HG02588 (cell line): ENCODE results near the gene SMG6.

ENCODE experiments used
- ATAC-seq: cut with Tn5 transposase; IDR thresholded peaks from one replicate; pipeline ENCODE4 v1.9.1; 2021; ENCODE audit warnings: mild to moderate bottlenecking, moderate library complexity; ENCODE audit not compliant: unreplicated experiment

Gene SMG6

GRCh38 chr17:2237521-2237921 is 66.1 kb downstream of the SMG6 start:
- ATAC-seq: no peak

GRCh38 chr17:2235792-2236366 is 67.7 kb downstream of the SMG6 start:
- no peak for ATAC-seq

DNA sequence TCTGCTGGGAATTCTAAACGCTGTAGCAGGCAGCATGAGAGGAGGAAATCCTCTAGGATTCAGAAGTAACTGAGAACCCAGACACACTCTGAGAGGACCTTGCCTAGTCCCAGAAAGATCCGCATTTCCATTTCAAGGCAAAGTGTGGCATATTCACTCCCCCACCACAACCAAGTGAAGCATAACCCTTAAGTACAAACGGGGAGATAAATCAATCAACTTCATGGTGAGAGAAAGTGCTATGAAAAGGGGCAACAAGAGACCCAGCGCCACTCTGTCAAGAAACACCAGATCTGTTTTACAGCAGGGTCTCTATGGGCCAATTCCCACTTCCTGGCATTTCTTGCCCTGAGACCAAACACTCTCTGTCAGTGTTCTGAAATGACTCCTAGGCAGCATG is 68.3 kb downstream of the SMG6 start:
- ATAC-seq: no peak

GRCh38 chr17:2233441-2233947 is 70.1 kb downstream of the SMG6 start:
- no peak for ATAC-seq

DNA sequence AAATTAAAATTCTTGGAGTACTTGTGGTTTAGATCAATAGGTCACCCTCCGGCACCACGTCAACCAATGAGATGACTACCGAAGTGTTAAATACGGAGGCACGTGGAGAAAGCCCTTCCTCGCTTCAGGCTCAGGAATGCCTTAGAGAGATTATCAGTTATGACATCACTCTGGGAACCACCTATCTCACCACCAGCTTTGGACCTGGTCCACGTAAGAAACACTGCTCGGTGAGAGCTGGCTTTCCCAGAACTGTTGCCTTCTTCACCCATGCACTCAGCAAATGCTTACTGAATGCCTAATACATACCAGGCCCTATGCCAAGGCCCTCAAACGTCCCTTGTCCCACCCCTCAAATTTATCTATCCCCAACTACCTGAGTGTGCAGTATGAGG is 71.3 kb downstream of the SMG6 start:
- no peak for ATAC-seq

- no peak for ATAC-seq
These were observed 72.7 kb downstream of the SMG6 start for GRCh38 chr17:2230877-2231276.

GRCh38 chr17:2227025-2227699 is 76.4 kb downstream of the SMG6 start:
- ATAC-seq: no peak

GRCh38 chr17:2223617-2223927 is 80.0 kb downstream of the SMG6 start:
- no peak for ATAC-seq

DNA sequence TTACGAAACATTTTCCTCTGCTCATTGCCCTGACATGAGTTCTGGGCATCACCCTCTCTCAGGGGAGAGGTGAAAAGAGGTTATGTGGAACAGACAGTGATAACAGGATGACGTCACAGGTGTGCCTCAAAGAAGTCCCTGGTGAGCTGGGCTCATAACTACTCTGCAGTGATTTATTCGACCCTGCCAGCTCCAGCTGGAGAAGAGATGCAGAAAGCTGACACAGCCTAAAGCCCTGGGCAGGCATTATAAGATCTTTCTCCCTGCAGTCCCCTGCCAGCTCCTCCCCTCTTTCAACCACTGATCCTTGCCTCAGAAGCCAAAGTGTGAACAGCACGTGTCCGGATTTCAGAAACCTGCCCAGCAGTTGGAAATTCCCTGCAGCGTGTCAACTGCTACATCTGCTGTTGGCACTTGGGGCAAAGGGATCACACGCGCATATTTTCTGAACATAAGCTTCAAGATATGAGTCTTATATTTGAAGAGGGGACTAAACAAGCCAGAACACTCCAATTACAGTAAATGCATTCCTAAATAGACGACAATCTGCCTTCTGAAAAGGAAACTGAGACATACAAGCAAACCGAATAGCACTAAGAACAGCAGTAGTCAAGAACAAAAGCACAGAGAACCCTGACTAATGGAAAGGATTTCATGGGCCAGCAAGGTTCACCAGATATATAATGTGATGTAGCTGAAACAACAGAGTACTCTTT is 80.5 kb downstream of the SMG6 start:
- ATAC-seq: no peak

- no peak for ATAC-seq
These were observed 81.3 kb downstream of the SMG6 start for GRCh38 chr17:2222301-2222700.

DNA sequence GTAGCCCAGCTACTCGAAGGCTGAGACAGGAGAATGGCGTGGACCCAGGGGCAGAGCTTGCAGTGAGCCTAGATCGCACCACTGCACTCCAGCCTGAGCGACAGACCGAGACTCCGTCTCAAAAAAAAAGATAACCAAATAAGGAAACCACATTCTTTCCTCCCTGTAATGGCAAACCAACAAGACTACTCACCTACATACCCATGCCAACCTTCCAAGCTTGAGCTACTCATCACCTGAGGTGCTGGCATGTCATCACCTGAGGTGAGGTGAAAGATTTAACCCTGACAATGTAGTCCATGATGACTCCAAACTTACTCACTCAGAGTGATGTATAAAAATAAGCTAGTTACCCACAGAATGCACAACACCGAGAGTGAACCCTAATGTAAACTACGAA is 85.2 kb downstream of the SMG6 start:
- no peak for ATAC-seq

GRCh38 chr17:2215616-2216364 is 87.8 kb downstream of the SMG6 start:
- peak; percentile 83 for ATAC-seq

- ATAC-seq: no peak
These were observed 88.5 kb downstream of the SMG6 start for GRCh38 chr17:2214929-2215615.

DNA sequence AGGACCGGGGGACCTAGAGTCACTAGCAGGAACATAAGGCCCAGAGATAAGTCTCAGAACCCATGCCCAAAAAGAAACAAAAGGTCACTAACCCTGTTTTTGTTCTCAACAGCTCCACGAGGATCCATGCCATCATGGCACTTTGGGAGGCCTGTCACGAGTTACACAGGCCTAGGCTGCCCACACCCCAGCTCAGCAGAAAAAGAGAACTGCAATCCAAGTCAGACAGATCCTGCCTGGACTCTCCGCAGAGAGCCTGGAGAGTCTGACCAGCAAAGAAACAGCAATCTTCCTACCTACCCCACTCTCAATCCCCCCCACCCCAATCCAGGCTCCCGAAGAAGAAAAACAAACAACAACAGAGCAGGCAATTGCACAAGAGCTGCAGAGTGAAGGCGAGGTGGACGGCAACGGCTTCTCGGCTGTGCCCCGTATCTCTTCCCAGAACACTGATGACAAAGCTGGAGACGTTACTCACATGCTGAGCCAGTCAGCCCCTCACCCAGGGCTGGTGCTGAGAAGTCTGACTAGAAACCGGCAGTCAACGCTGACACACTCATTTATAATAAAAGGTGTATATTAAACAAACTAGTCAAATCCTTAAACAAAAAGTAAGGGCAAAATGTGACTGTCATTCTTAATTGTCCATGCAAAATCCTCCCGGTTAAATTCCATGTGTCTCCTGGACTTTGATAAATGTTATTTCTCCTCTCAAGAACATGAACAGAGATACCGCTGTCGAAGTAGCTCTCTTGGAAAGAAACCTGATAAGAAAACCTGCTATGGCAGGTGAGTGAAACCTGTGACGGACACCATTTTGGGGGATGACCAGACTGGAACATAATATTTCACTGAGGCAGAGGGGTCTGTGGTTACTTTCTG is 89.3 kb downstream of the SMG6 start:
- no peak for ATAC-seq

DNA sequence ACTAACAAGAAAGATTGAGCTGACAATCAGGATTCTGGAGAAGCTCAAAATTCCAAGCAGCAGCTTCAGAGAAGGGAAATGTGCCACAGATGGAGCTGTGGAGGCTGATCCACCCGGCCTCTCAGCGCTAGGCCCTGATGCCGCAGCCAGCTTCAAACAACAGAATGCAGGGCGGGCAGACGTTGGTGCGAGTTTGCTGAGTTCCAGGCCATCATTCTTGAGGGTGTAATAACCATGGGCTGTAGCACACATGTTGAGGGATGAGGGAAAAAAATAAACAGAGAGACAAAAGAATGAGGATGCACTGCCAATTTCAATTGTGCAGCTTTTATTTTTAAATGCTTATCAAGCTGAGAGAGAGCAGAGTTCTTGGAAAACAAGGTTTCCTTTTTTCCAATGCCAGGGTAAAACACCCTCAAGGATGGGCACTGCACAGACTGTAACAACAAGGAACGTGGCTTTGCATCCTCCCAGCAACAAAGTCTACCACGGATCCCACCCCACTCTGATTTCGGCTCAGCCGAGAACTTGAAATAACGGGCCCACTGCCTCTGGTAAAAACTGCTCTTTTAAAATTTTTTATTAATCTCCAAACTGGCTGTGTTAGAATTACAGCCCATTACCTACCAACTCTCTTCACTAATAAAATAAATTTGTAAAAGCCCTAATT is 90.2 kb downstream of the SMG6 start:
- ATAC-seq: no peak

DNA sequence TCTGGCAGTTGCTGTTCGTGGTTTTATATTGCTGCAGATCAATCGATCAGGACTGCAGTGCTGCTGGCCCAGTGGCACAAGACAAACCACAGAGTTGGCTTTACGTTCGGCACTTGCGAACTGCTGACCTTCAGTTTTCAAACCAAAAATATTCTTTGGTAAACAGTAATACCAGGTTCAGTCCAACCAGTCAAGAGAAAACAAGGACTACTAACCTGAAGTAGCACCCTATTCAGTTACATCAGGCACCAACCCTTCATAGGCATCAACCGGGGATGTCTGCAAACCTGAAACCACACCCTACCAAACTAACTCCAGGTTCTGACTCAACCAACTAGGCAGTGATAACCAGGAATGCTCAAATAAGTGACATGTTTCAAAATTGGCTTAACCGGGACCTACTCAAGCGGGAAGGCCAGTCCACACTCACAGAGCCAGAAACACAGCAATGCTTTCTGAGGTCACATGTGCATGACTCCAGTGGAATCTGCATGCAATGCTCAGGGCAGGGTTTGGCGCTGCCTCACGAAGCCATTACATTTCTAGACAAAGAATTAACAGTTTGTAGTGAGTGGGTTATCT is 91.1 kb downstream of the SMG6 start:
- no peak for ATAC-seq

DNA sequence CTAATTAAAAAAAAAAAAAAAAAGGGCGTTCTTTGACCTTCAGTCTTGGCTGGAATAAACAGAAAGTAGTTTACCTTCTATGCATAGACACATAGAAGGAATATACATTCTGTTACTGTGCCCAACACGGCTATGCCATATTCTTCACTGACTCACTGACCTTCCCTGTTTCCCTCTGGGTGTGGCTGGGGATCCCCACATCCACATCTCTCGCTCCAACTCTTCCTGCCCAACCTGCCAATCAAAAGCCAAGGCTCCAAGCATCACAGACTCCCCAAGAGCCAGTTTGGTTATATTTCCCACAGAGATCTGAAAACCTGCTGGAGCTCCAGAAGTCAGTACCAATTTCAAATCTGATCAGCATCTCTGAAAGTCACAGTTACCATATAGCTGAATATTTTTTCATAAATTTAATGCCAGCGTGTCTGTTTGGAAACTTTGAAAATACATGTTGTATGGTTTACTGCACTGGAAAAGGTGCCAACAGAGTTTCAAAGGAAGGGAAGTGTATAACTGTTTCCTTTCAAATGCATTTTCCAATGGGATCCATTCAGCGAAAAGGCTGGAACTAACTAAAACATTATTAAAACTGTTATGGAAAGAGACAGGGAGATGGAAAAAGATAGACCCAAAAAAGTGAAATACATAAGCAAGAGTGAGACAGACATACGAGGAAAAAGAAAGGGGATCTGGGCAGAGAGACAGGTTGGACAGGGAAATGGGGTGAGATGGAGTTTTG is 91.8 kb downstream of the SMG6 start:
- ATAC-seq: no peak

DNA sequence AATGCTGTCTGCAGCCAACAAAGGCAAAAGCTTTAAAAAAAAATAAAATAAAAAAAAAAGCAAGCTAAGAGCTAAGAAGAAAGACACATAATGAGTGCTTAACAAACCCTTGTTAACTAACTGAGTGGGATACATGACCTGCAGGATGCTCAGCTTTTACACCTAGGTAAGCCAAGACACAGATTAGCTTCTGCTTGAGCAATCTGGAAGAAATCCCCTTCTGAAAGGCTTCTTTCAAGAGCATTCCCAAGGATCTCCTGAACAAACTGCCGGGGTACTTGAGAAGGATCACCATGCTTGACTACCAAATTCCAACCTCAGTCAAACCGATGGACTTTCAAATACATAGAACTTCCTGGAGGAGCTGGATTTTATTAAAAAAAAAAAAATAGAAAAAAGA is 92.9 kb downstream of the SMG6 start:
- no peak for ATAC-seq
